Measurements from ENCODE around the gene OPCML.

- TF ChIP-seq, protein P1, sequence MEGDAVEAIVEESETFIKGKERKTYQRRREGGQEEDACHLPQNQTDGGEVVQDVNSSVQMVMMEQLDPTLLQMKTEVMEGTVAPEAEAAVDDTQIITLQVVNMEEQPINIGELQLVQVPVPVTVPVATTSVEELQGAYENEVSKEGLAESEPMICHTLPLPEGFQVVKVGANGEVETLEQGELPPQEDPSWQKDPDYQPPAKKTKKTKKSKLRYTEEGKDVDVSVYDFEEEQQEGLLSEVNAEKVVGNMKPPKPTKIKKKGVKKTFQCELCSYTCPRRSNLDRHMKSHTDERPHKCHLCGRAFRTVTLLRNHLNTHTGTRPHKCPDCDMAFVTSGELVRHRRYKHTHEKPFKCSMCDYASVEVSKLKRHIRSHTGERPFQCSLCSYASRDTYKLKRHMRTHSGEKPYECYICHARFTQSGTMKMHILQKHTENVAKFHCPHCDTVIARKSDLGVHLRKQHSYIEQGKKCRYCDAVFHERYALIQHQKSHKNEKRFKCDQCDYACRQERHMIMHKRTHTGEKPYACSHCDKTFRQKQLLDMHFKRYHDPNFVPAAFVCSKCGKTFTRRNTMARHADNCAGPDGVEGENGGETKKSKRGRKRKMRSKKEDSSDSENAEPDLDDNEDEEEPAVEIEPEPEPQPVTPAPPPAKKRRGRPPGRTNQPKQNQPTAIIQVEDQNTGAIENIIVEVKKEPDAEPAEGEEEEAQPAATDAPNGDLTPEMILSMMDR (IDR thresholded peaks at IDR 0.05) = no peak
- TF ChIP-seq POLR2A (IDR thresholded peaks at IDR 0.05) (no peak), POLR2AphosphoS5 (IDR thresholded peaks at IDR 0.05; ENCODE audit: insufficient read depth in 1 of 2, low read depth in 1 of 2) (no peak)
These were observed 260.2 kb downstream of the OPCML start for GRCh38 chr11:133271871-133272776.

Data from vagina (tissue), 2 donors.